Fibroblast of lung (primary cell): ENCODE data around the gene ZZZ3. TPM values are rescaled to one million over a fixed set of nuclear protein-coding genes. Genes with fewer than 3 reads are reported as not detected.

Source experiments
- DNase-seq, 2 donors: peaks; one replicate each; pipeline versions ENCODE4 v3.0.0 to v3.0.0-alpha.2; 2010; ENCODE audit warnings: low read depth in 2 of 2
- H2AFZ ChIP-seq: 2 replicates; pipeline ENCODE4 v1.5.1; 2012; ENCODE audit warnings: low read length, control low read depth, inconsistent platforms
- H3K27ac ChIP-seq: 2 replicates; pipeline ENCODE4 v1.5.1; 2011; ENCODE audit warnings: low read length, control low read depth; ENCODE audit not compliant: insufficient read depth
- H3K27me3 ChIP-seq: 2 replicates; pipeline ENCODE4 v1.5.1; 2011; ENCODE audit warnings: mild to moderate bottlenecking, low read length; ENCODE audit not compliant: control insufficient read depth, insufficient read depth
- H3K36me3 ChIP-seq: 2 replicates; pipeline ENCODE4 v1.5.1; 2011; ENCODE audit warnings: low read length; ENCODE audit not compliant: control insufficient read depth, insufficient read depth
- H3K4me1 ChIP-seq: 2 replicates; pipeline ENCODE4 v1.5.1; 2011; ENCODE audit warnings: low read length; ENCODE audit not compliant: control insufficient read depth, insufficient read depth; ENCODE audit errors: extremely low read depth
- H3K4me2 ChIP-seq: 2 replicates; pipeline ENCODE4 v1.5.1; 2011; ENCODE audit warnings: low read length, control low read depth; ENCODE audit not compliant: insufficient read depth; ENCODE audit errors: extremely low read depth
- H3K4me3 ChIP-seq, 4 experiments: fragments of 200-600 bp in 1 of 4; sonication (generic) in 1 of 4; replicated peaks in 1 of 4; 2 replicates each; pipeline ENCODE4 v1.5.1; 2011 to 2016; ENCODE audit warnings: low read length in 4 of 4, low read depth in 3 of 4, mild to moderate bottlenecking in 3 of 4, control low read depth in 2 of 4, inconsistent platforms in 1 of 4, mixed read lengths in 1 of 4; ENCODE audit not compliant: insufficient read depth in 1 of 4; ENCODE audit errors: control extremely low read depth in 1 of 4
- H3K79me2 ChIP-seq: 2 replicates; pipeline ENCODE4 v1.5.1; 2012; ENCODE audit warnings: mild to moderate bottlenecking, low read length, inconsistent platforms; ENCODE audit not compliant: control insufficient read depth, insufficient read depth
- H3K9ac ChIP-seq: 2 replicates; pipeline ENCODE4 v1.5.1; 2011; ENCODE audit warnings: mild to moderate bottlenecking, low read length, control low read depth; ENCODE audit not compliant: insufficient read depth
- H3K9me3 ChIP-seq: 2 replicates; pipeline ENCODE4 v1.5.1; 2012; ENCODE audit warnings: low read depth, low read length; ENCODE audit not compliant: control insufficient read depth, insufficient read depth
- H4K20me1 ChIP-seq: 2 replicates; pipeline ENCODE4 v1.5.1; 2011; ENCODE audit warnings: low read length; ENCODE audit not compliant: control insufficient read depth, insufficient read depth; ENCODE audit errors: extremely low read depth
- EZH2 ChIP-seq: IDR thresholded peaks from 2 replicates; pipeline ENCODE4 v1.5.1; 2012; ENCODE audit warnings: low read length, control low read depth, mild to moderate bottlenecking; ENCODE audit errors: missing control alignments
- polyA plus RNA-seq, 2 donors: library from polyadenylated mRNA; depleted of rRNA in 1 of 2; stranded (reverse) in 1 of 2; unstranded in 1 of 2; fragments of >200 nt; gene quantifications; 2 replicates each; pipeline ENCODE4 v1.2.1, GENCODE V29; 2011 to 2012; ENCODE audit warnings: missing spikeins in 1 of 2
- total RNA-seq: library from RNA; depleted of rRNA; stranded (reverse); fragments of >200 nt; gene quantifications from 2 replicates; pipeline ENCODE4 v1.2.1, GENCODE V29; 2014
- TF ChIP-seq, protein P1 (sequence below), 2 donors: IDR thresholded peaks in 1 of 2; conservative IDR thresholded peaks in 1 of 2; 1 replicate in 1 of 2; 2 replicates in 1 of 2; pipeline ENCODE4 v1.5.1; 2011 to 2012; ENCODE audit warnings: low read length in 2 of 2, control low read depth in 1 of 2, inconsistent platforms in 1 of 2, low read depth in 1 of 2, mild to moderate bottlenecking in 1 of 2

The ZZZ3 gene
- total and polyA plus RNA-seq, 2 donors (not counting 1 experiment from before 2014, with no cell fraction given) = 38.6 to 111 TPM

DNA sequence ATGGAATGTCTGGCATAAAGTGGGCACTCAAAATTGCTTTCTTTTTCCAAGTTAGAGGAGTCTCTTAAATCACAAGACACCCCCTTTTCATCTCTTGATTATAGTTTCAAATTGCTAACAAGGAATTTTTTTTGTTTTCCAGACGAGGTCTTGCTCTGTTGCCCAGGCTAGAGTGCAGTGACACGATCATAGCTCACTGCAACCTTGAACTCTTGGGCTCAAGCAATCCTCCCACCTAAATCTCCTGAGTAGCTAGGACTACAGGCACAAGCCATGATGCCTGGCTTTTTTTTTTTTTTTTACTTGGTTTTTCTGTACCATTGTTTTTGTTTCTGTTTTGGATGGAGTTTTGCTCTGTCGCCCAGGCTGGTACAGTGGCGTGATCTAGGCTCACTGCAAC, 20.8 kb downstream of the ZZZ3 start:
- no peaks in the 10 kb centered on the region for H3K4me1 ChIP-seq
- H2AFZ ChIP-seq = no peak overlapping the region
- H4K20me1 ChIP-seq = peaks cover 2% of the 10 kb centered on the region
- TF ChIP-seq, protein P1, sequence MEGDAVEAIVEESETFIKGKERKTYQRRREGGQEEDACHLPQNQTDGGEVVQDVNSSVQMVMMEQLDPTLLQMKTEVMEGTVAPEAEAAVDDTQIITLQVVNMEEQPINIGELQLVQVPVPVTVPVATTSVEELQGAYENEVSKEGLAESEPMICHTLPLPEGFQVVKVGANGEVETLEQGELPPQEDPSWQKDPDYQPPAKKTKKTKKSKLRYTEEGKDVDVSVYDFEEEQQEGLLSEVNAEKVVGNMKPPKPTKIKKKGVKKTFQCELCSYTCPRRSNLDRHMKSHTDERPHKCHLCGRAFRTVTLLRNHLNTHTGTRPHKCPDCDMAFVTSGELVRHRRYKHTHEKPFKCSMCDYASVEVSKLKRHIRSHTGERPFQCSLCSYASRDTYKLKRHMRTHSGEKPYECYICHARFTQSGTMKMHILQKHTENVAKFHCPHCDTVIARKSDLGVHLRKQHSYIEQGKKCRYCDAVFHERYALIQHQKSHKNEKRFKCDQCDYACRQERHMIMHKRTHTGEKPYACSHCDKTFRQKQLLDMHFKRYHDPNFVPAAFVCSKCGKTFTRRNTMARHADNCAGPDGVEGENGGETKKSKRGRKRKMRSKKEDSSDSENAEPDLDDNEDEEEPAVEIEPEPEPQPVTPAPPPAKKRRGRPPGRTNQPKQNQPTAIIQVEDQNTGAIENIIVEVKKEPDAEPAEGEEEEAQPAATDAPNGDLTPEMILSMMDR (conservative IDR thresholded peaks at IDR 0.05 in 1 of 2, IDR thresholded peaks at IDR 0.05 in 1 of 2; ENCODE audit: low read depth in 1 of 2, low read length in 2 of 2) = no peak
- no peak for TF ChIP-seq EZH2
- H3K36me3 ChIP-seq = no peaks in the 10 kb centered on the region
- H3K27ac ChIP-seq = no peak overlapping the region
- no peak overlapping the region for H3K4me2 ChIP-seq
- no peaks in the 10 kb centered on the region for H3K27me3 ChIP-seq
- peaks cover 87% of the 10 kb centered on the region for H3K79me2 ChIP-seq
- H3K9ac ChIP-seq = no peak overlapping the region
- no peak for DNase-seq
- H3K4me3 ChIP-seq = no peak overlapping the region
- H3K9me3 ChIP-seq = no peaks in the 10 kb centered on the region

DNA sequence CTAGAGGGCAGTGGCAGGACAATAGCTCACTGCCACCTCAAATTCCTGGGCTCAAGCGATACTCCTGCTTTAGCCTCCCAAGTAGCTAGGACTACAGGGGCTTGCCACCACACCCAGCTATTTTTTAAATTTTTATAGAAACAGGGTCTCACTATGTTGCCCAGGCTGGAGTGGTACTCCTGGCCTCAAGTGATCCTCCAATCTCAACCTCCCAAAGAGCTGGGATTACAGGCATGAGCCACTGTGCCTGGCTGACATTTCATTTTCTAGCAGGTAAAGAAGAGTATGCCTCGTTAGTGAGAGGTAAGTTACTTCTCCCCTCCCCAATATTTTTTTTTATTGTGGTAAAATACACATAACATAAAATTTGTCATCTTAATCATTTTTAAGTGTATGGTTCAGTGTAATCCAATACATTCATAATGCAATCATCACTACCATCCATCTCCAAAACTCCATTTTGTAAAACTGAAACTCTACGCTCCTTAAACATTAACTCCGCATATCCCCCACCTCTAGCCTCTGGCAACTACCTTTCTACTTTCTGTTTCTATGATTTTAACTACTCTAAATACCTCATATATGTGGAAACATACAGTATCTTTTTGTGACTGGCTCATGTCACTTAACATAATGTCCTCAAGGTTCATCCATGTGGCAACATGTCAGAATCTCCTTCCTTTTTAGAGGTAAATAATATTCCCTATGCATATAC, 22.4 kb downstream of the ZZZ3 start:
- no peak for TF ChIP-seq EZH2
- TF ChIP-seq, protein P1 (conservative IDR thresholded peaks at IDR 0.05 in 1 of 2, IDR thresholded peaks at IDR 0.05 in 1 of 2; ENCODE audit: low read depth in 1 of 2, low read length in 2 of 2) = no peak
- Histone ChIP-seq H4K20me1 (peaks cover 2% of the 10 kb centered on the region), H3K9ac (no peak overlapping the region)

GRCh38 chr1:77658271-77658670, 24.2 kb downstream of the ZZZ3 start:
- Histone ChIP-seq H3K27ac (no peak overlapping the region), H3K9me3 (no peaks in the 10 kb centered on the region), H3K36me3 (no peaks in the 10 kb centered on the region), H2AFZ (no peak overlapping the region), H3K4me2 (no peak overlapping the region), H3K79me2 (peaks cover 78% of the 10 kb centered on the region), H3K4me3 (no peak overlapping the region), H3K4me1 (no peaks in the 10 kb centered on the region), H4K20me1 (peaks cover 2% of the 10 kb centered on the region), H3K9ac (no peak overlapping the region), H3K27me3 (no peaks in the 10 kb centered on the region)
- TF ChIP-seq, protein P1 (conservative IDR thresholded peaks at IDR 0.05 in 1 of 2, IDR thresholded peaks at IDR 0.05 in 1 of 2; ENCODE audit: low read depth in 1 of 2, low read length in 2 of 2) = no peak
- TF ChIP-seq EZH2 = no peak
- DNase-seq = no peak

More for the DNA sequence above, 22.4 kb downstream of the ZZZ3 start:
- H3K4me1 ChIP-seq = no peaks in the 10 kb centered on the region
- H3K27me3 ChIP-seq = no peaks in the 10 kb centered on the region
- no peak overlapping the region for H3K4me3 ChIP-seq
- H3K4me2 ChIP-seq = no peak overlapping the region
- H3K9me3 ChIP-seq = no peaks in the 10 kb centered on the region
- no peak for DNase-seq
- H2AFZ ChIP-seq = no peak overlapping the region
- H3K79me2 ChIP-seq = peaks cover 85% of the 10 kb centered on the region
- H3K36me3 ChIP-seq = no peaks in the 10 kb centered on the region
- H3K27ac ChIP-seq = no peak overlapping the region
